Measurements from ENCODE around the gene ADAM17.
"Not testable (repeated sequence)": the region's sequence is repeated elsewhere in the genome, so short reads cannot be mapped to it uniquely, and the experiment has no call there.

Gene ADAM17

GRCh38 chr2:9565436-9566153, 10.0 kb upstream of the ADAM17 start:
- no peak for DNase-seq (ENCODE audit: low read depth)

GRCh38 chr2:9560628-9561027, 5.0 kb upstream of the ADAM17 start:
- no peak for DNase-seq (ENCODE audit: low read depth)

GRCh38 chr2:9558948-9559381, 3.3 kb upstream of the ADAM17 start:
- DNase-seq (ENCODE audit: low read depth): no peak

GRCh38 chr2:9556121-9556743, 602 bp upstream of the ADAM17 start:
- DNase-seq (ENCODE audit: low read depth): no peak

- no peak for DNase-seq (ENCODE audit: low read depth)
Measured at GRCh38 chr2:9554921-9555296, 721 bp downstream of the ADAM17 start.

- DNase-seq (ENCODE audit: low read depth): no peak
Measured at GRCh38 chr2:9552219-9553178, 3.1 kb downstream of the ADAM17 start.

- DNase-seq (ENCODE audit: low read depth): not testable (repeated sequence)
Measured at GRCh38 chr2:9550859-9551391, 4.7 kb downstream of the ADAM17 start.

GRCh38 chr2:9549420-9549819, 6.2 kb downstream of the ADAM17 start:
- DNase-seq (ENCODE audit: low read depth): no peak

GRCh38 chr2:9548506-9548905, 7.1 kb downstream of the ADAM17 start:
- DNase-seq (ENCODE audit: low read depth): no peak

- no peak for DNase-seq (ENCODE audit: low read depth)
Measured at GRCh38 chr2:9547262-9547991, 8.2 kb downstream of the ADAM17 start.

- no peak for DNase-seq (ENCODE audit: low read depth)
Measured at GRCh38 chr2:9545502-9545901, 10.1 kb downstream of the ADAM17 start.

GRCh38 chr2:9543557-9543956, 12.1 kb downstream of the ADAM17 start:
- no peak for DNase-seq (ENCODE audit: low read depth)

- DNase-seq (ENCODE audit: low read depth): no peak
Measured at GRCh38 chr2:9539531-9539930, 16.1 kb downstream of the ADAM17 start.

GRCh38 chr2:9538000-9538507, 17.6 kb downstream of the ADAM17 start:
- DNase-seq (ENCODE audit: low read depth): no peak

- DNase-seq (ENCODE audit: low read depth): no peak
Measured at GRCh38 chr2:9536504-9536903, 19.1 kb downstream of the ADAM17 start.

- no peak for DNase-seq (ENCODE audit: low read depth)
Measured at GRCh38 chr2:9535177-9535576, 20.5 kb downstream of the ADAM17 start.

- DNase-seq (ENCODE audit: low read depth): no peak
Measured at GRCh38 chr2:9533663-9534062, 22.0 kb downstream of the ADAM17 start.

- DNase-seq (ENCODE audit: low read depth): no peak
Measured at GRCh38 chr2:9532421-9532820, 23.2 kb downstream of the ADAM17 start.

GRCh38 chr2:9527995-9528787, 27.4 kb downstream of the ADAM17 start:
- no peak for DNase-seq (ENCODE audit: low read depth)

- no peak for DNase-seq (ENCODE audit: low read depth)
Measured at GRCh38 chr2:9525266-9525665, 30.4 kb downstream of the ADAM17 start.

GRCh38 chr2:9524291-9524690, 31.3 kb downstream of the ADAM17 start:
- no peak for DNase-seq (ENCODE audit: low read depth)
